ENCODE measurements around the gene NUP43.

DNA sequence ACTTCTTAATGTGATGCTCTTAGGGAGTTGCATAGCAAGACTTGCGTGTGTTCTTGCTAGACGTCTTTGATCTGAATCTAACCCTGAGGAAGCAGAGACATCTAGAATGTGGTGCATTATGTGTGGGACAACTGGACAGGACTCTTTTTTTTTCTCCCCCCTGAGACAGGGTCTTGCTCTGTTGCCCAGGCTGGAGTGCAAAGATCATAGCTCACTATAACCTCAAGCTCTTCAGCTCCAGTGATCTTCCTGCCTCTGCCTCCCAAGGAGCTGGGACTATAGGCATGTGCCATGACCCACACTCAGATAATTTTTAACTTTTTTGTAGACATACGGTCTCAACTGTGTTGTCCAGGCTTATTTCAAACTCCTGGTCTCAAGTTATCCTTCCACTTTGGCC, 37.2 kb upstream of the NUP43 start:
- TF ChIP-seq CTCF (IDR thresholded peaks at IDR 0.05): no peak
- no peak for TF ChIP-seq POLR2A (IDR thresholded peaks at IDR 0.05)
- TF ChIP-seq EP300 (IDR thresholded peaks at IDR 0.05): no peak

All from tibial nerve (tissue), 4 donors.